GM10266 (cell line): ENCODE measurements around the gene IFI27L1.

Experiments used
- DNase-seq: peaks from one replicate; pipeline ENCODE4 v3.0.0; 2012; ENCODE audit errors: extremely low spot score
- TF ChIP-seq, protein P1 (sequence below): IDR thresholded peaks from 2 replicates; pipeline ENCODE4 v1.5.1; 2012; ENCODE audit warnings: mild to moderate bottlenecking, low read depth; ENCODE audit not compliant: control insufficient read depth, insufficient read depth; ENCODE audit errors: missing control alignments

Gene IFI27L1

DNA sequence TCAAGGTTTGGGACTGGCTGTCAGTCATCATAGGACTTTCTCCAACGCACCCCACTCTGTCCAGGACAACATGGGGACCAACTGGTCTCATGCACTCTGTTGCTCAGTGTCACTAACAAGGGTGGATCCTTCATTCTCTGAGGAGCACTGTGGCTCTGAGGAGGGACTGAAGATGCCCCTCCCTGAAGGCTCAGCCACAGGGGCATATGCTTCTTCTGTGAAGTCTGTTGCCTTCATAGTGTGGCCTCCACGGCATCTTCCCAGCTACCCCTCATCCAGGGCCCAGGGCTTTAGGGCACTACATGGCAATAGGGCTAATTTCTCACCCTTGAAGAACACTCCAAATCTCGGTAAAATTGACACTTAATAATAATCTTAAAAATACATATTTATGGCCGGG is 62.6 kb downstream of the IFI27L1 start:
- TF ChIP-seq, protein P1, sequence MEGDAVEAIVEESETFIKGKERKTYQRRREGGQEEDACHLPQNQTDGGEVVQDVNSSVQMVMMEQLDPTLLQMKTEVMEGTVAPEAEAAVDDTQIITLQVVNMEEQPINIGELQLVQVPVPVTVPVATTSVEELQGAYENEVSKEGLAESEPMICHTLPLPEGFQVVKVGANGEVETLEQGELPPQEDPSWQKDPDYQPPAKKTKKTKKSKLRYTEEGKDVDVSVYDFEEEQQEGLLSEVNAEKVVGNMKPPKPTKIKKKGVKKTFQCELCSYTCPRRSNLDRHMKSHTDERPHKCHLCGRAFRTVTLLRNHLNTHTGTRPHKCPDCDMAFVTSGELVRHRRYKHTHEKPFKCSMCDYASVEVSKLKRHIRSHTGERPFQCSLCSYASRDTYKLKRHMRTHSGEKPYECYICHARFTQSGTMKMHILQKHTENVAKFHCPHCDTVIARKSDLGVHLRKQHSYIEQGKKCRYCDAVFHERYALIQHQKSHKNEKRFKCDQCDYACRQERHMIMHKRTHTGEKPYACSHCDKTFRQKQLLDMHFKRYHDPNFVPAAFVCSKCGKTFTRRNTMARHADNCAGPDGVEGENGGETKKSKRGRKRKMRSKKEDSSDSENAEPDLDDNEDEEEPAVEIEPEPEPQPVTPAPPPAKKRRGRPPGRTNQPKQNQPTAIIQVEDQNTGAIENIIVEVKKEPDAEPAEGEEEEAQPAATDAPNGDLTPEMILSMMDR = no peak

DNA sequence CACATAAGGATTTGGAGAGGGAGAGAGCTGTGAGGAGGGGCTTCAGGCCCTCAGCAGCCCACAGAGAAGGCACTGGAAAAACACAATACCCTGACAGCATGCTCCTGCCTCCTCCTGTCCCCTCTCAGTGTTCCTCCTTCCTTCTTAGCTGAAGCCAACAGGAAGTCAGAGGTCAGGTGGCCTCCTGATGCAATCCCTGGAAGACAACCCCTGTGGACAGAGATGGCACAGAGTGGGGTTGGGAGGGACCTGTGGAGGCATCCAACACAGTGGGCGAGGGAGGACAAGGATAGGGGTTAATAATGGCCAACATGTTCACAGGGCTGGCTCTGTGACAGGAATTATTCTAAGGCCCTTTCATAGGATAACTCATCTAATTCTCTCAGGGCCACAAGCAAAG is 63.7 kb downstream of the IFI27L1 start:
- TF ChIP-seq, protein P1 = no peak
- DNase-seq = no peak

More for the DNA sequence above, 62.6 kb downstream of the IFI27L1 start:
- no peak for DNase-seq

DNA sequence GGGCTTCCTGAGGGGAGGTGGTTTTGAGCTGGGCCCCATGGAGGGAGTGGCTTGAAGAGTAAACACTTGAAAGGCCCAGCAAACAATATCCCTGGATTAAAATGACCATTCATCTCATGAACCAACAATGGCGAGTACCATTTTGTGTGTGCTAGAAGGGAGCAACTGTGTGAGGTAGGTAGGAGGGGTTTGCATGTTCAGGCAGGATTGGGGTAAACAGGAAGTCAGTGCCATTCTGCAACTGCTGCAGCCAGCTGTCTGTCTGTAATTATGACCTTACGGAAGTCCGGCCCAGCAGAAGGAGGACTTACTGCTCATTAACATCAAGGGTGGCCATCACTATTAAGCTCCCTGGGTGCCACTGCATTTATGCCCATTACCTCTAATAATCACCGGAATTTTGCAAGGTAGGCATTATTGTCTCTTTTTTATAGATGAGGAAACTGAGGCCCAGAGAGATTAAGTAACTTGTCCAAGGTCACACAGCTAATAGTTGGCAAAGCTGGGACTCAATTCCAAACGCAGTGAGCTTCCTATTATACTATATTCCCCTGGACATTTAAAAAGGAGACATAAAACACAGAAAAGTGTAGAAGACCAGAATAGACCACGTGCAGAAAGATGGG is 64.9 kb downstream of the IFI27L1 start:
- TF ChIP-seq, protein P1 = no peak
- no peak for DNase-seq
